ENCODE results near the gene TMEM181.
A peak's percentile ranks its signal among the peaks of the same experiment; 100 is the strongest.

The TMEM181 gene

GRCh38 chr6:158620963-158621693, 61.2 kb downstream of the TMEM181 start:
- TF ChIP-seq, protein P1, sequence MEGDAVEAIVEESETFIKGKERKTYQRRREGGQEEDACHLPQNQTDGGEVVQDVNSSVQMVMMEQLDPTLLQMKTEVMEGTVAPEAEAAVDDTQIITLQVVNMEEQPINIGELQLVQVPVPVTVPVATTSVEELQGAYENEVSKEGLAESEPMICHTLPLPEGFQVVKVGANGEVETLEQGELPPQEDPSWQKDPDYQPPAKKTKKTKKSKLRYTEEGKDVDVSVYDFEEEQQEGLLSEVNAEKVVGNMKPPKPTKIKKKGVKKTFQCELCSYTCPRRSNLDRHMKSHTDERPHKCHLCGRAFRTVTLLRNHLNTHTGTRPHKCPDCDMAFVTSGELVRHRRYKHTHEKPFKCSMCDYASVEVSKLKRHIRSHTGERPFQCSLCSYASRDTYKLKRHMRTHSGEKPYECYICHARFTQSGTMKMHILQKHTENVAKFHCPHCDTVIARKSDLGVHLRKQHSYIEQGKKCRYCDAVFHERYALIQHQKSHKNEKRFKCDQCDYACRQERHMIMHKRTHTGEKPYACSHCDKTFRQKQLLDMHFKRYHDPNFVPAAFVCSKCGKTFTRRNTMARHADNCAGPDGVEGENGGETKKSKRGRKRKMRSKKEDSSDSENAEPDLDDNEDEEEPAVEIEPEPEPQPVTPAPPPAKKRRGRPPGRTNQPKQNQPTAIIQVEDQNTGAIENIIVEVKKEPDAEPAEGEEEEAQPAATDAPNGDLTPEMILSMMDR (conservative IDR thresholded peaks at IDR 0.05), result no peak
- no peak overlapping the region for H3K27ac ChIP-seq

GRCh38 chr6:158621694-158622544, 62.0 kb downstream of the TMEM181 start:
- TF ChIP-seq, protein P1 (conservative IDR thresholded peaks at IDR 0.05), result no peak
- no peak overlapping the region for H3K27ac ChIP-seq

DNA sequence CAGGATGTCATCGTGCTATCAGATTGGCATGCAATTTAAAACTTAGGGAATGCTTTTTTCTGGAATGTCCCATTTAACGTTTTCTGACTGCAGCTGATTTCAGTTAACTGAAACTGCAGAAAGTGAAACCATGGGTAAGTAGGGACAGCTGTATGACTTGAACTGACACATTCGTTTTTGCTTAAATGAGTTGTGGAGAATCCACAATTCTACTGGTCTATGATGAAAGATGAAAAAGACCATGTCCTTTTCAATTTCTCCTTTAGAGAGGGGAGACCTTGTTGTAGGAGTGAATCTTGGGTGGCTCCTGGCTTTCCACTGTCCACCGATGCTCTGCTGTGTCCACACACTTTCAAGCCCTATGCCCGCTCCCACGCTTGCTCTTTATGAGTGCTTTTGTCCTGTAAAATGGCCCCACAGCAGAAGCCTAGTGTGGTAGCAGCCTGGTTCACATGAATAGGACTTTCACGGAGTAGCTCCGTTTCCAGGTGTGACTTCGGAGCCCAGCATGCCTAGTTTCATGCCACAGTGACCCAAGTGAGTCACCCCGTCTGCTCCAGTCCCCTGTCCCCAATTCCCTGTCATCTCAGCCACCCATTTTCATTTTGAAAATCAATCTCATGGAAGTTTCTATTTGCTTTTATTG, 62.8 kb downstream of the TMEM181 start:
- TF ChIP-seq, protein P1 (conservative IDR thresholded peaks at IDR 0.05), result no peak
- no peak overlapping the region for H3K27ac ChIP-seq

- TF ChIP-seq, protein P1 (conservative IDR thresholded peaks at IDR 0.05), result no peak
- H3K27ac ChIP-seq, result peak overlapping the region; percentile 18; the same call in 1 of the 2 replicates
Observed at GRCh38 chr6:158624684-158625682, 65.1 kb downstream of the TMEM181 start.

DNA sequence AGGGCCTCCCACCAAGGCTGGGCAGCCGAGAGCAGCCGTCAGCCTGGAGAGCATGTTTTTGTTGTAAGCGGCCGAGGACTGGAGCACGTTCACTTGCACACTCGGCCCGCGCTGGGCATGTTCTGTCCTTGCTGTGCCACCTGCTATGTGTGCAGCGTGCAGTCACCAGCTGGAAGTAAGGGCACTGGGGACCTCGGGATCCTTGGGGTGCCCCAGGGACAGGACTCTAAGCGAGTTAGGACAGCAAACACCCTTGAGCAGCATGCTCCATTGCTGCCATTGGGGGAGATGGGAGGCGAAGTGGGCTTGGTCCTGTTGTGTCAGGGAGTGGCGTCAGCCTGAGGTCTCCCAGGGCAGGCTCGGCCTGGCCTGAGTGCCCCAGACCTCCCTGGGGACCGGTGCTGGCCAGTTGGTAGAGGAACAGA, 66.0 kb downstream of the TMEM181 start:
- H3K27ac ChIP-seq, result peak overlapping the region; percentile 18; the same call in 1 of the 2 replicates
- TF ChIP-seq, protein P1 (conservative IDR thresholded peaks at IDR 0.05), result no peak

- TF ChIP-seq, protein P1 (conservative IDR thresholded peaks at IDR 0.05), result no peak
- H3K27ac ChIP-seq, result peak overlapping the region; percentile 18; the same call in 1 of the 2 replicates
Observed at GRCh38 chr6:158626360-158627167, 66.7 kb downstream of the TMEM181 start.
